HL-60 (cell line): ENCODE data around the gene NAT9.

Experiments
- DNase-seq, 2 experiments: peaks; one replicate each; pipeline ENCODE4 v3.0.0-alpha.2; 2010 to 2020; ENCODE audit warnings: low read depth in 1 of 2, low spot score in 1 of 2
- H3K27ac ChIP-seq: fragments of 250-450 bp; sonication (Bioruptor Pico); replicated peaks from 2 replicates; pipeline ENCODE4 v1.5.1; 2020; ENCODE audit warnings: mild to moderate bottlenecking, moderate library complexity
- H3K27me3 ChIP-seq: fragments of 250-450 bp; sonication (Bioruptor Pico); 2 replicates; pipeline ENCODE4 v1.5.1; 2021; ENCODE audit warnings: mild to moderate bottlenecking, moderate library complexity; ENCODE audit not compliant: insufficient read depth, poor library complexity, severe bottlenecking
- H3K4me3 ChIP-seq: replicated peaks from 2 replicates; pipeline ENCODE4 v1.5.1; 2011; ENCODE audit warnings: mild to moderate bottlenecking, control low read depth, low read length; ENCODE audit not compliant: insufficient read depth
- CTCF ChIP-seq: IDR thresholded peaks from one replicate; pipeline ENCODE4 v1.5.1; 2011; ENCODE audit warnings: low read length, control low read depth, inconsistent platforms; ENCODE audit not compliant: insufficient read depth
- GABPA ChIP-seq: IDR thresholded peaks from 2 replicates; pipeline ENCODE4 v1.6.1; 2012; ENCODE audit warnings: low read depth
- POLR2AphosphoS5 ChIP-seq: IDR thresholded peaks from 2 replicates; pipeline ENCODE4 v1.6.1; 2012; ENCODE audit warnings: low read depth
- REST ChIP-seq: IDR thresholded peaks from 2 replicates; pipeline ENCODE4 v1.6.1; 2012; ENCODE audit warnings: low read depth; ENCODE audit not compliant: insufficient replicate concordance
- SPI1 ChIP-seq: IDR thresholded peaks from 2 replicates; pipeline ENCODE4 v1.6.1; 2012; ENCODE audit warnings: low read depth, mild to moderate bottlenecking, borderline replicate concordance

The NAT9 gene

GRCh38 chr17:74744349-74744713 lies 31.8 kb downstream of the NAT9 start:
- no peaks in the 10 kb centered on the region for H3K27me3 ChIP-seq
- no peak for DNase-seq
- no peak overlapping the region for H3K4me3 ChIP-seq
- TF ChIP-seq CTCF (no peak), SPI1 (no peak), POLR2AphosphoS5 (no peak), REST (no peak), GABPA (no peak)
- H3K27ac ChIP-seq = peak overlapping the region; percentile 17; the same call in 1 of the 2 replicates

GRCh38 chr17:74743755-74744154 lies 32.4 kb downstream of the NAT9 start:
- DNase-seq = no peak
- TF ChIP-seq CTCF = no peak
- no peak for TF ChIP-seq POLR2AphosphoS5
- TF ChIP-seq REST = no peak
- no peak for TF ChIP-seq GABPA
- no peak for TF ChIP-seq SPI1
- Histone ChIP-seq H3K27me3 (no peaks in the 10 kb centered on the region), H3K4me3 (no peak overlapping the region), H3K27ac (peak overlapping the region; percentile 17; the same call in 1 of the 2 replicates)

- H3K27ac ChIP-seq = peak overlapping the region; percentile 82
- no peak for TF ChIP-seq GABPA
- no peak for TF ChIP-seq CTCF
- TF ChIP-seq SPI1 = no peak
- no peak for TF ChIP-seq REST
- TF ChIP-seq POLR2AphosphoS5 = no peak
- no peak overlapping the region for H3K4me3 ChIP-seq
- no peaks in the 10 kb centered on the region for H3K27me3 ChIP-seq
- no peak for DNase-seq
Measured at GRCh38 chr17:74742978-74743545, 33.1 kb downstream of the NAT9 start.
